Activated gamma-delta T cell treated with anti-CD3 and anti-CD28 coated beads, Interleukin-2, amount 50 U/mL, for 16 hours (primary cell): Measurements from ENCODE around the gene RASSF6.
"Not testable (repeated sequence)": the region's sequence is repeated elsewhere in the genome, so short reads cannot be mapped to it uniquely, and the experiment has no call there.

Experiments used
- DNase-seq: peaks from one replicate; pipeline ENCODE4 v3.0.0-alpha.2; 2020; ENCODE audit warnings: low read depth

RASSF6 gene, protein sequence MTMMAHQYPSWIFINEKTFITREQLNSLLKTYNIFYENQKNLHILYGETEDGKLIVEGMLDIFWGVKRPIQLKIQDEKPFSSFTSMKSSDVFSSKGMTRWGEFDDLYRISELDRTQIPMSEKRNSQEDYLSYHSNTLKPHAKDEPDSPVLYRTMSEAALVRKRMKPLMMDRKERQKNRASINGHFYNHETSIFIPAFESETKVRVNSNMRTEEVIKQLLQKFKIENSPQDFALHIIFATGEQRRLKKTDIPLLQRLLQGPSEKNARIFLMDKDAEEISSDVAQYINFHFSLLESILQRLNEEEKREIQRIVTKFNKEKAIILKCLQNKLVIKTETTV

GRCh38 chr4:73620115-73620792 is at the start of gene RASSF6:
TSS of gene RASSF6 (minus strand) at chr4:73620436. CDS start at chr4:73611795, 8,641 bp downstream.
- no peak for DNase-seq

GRCh38 chr4:73669410-73670183 is 49.4 kb upstream of the RASSF6 start:
- no peak for DNase-seq

GRCh38 chr4:73668782-73669201 is 48.6 kb upstream of the RASSF6 start:
- DNase-seq: no peak

- not testable (repeated sequence) for DNase-seq
These were observed 45.7 kb upstream of the RASSF6 start for GRCh38 chr4:73665924-73666323.

DNA sequence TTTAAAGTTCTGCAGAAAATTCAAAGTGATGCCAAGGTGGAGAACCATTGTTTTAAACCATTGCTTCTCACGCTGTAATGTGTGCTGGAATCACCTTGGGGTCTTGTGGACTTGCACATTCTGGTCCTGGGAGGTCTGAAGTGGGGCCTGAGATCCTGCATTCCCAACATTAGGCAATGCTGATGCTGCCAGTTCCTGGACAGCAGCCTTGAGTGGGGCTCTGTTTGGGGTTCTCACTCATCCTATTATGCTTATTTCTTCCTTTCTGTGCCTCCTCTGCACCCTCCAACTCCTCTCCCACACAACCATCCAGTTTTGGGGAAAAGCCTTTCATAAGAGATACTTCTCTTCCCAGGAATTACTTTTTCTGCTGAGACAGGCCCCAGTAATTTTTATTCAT is 44.2 kb upstream of the RASSF6 start:
- no peak for DNase-seq

GRCh38 chr4:73663576-73663975 is 43.3 kb upstream of the RASSF6 start:
- DNase-seq: no peak

DNA sequence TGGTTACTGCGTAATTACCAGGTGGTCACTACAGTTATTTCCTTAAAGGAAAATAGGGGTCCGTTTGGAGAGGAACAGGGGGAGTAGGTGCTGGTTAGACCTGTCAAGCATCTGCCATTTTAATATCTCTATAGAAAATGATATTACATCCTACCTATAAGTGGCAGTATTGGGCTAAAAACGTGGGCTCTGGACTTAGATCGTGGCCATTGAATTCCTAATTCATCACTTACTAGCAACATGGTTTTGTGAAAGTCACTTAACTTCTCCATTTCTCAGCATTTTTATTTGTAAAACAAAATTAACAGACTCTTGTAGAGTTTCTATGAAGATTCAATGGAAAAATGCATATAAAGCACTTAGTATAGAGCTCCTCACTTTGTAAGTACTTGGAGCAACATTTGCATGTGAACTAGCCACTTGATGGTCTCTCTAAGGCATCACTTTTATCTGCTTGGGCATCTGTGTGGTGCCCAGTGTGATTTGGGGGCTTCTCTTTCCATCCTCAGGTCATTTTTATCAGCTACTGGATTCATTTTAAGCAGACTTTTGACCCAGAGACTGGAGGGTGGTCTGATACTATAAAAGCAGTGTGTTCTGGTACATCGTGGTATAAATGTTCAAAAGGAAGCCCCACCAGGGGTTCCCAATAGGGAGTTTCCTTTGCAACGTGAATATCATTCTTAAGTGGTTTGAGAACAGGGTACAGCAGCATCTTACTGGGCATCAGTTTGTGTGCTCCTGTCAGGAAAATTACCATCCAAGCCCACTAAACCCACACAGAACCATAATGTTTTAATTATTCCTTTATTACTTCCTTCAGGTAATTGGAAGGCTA is 42.7 kb upstream of the RASSF6 start:
- DNase-seq: no peak

GRCh38 chr4:73661646-73662119 is 41.4 kb upstream of the RASSF6 start:
- no peak for DNase-seq

DNA sequence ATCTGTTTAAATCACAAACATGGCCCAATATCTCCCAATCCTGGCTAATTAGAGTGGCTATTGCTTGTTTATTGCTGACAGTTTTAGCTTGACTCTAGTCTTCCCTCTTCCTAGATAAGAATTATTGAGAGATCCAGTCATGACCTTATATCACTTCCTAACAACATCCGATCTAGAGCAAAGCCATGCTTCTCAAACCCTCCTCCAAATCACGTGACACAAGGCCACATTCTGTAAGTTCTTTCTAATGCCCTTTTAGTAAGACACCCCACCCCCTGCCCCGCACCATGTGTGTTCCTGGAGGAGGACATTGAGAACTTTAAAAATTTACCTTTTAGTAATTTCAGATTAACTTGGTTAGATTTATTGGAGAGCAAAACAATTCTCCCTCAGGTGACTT is 40.6 kb upstream of the RASSF6 start:
- DNase-seq: no peak

DNA sequence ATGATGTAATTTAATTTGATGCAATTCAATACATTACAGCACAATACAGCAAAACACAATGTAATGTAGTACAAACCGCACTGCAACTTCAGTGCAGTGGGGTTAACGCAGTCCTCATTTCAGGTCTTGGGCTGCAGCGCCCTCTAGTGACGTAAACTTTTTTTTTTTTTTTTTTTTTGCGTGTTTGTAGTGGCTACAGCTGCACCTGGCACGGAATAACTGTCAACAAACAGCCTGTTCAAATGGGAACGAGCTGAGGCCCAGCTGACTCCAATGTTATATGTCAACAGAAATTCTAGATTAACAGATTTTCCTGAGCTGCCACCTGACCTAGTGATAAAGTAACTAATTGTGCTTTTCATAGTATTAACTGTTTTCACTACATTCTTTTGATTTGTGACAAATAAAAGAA is 33.5 kb upstream of the RASSF6 start:
- DNase-seq: no peak

GRCh38 chr4:73650250-73650649 is 30.0 kb upstream of the RASSF6 start:
- DNase-seq: no peak

- DNase-seq: no peak
These were observed 28.2 kb upstream of the RASSF6 start for GRCh38 chr4:73648478-73648877.

GRCh38 chr4:73646117-73646516 is 25.9 kb upstream of the RASSF6 start:
- no peak for DNase-seq

- DNase-seq: no peak
These were observed 11.5 kb upstream of the RASSF6 start for GRCh38 chr4:73631565-73632226.

DNA sequence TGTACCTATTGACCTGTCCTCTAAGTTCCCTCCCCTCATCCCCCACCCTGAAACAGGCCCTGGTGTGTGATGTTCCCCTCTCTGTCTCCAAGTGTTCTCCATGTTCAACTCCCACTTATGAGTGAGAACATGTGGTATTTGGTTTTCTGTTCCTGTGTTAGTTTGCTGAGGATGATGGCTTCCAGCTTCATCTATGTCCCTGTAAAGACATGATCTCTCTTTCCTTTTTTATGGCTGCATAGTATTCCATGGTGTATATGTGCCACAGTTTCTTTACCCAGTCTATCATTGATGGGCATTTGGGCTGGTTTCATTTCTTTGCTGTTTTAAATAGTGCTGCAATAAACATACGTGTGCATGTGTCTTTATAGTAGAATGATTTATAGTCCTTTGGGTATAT is 8.6 kb upstream of the RASSF6 start:
- DNase-seq: not testable (repeated sequence)

DNA sequence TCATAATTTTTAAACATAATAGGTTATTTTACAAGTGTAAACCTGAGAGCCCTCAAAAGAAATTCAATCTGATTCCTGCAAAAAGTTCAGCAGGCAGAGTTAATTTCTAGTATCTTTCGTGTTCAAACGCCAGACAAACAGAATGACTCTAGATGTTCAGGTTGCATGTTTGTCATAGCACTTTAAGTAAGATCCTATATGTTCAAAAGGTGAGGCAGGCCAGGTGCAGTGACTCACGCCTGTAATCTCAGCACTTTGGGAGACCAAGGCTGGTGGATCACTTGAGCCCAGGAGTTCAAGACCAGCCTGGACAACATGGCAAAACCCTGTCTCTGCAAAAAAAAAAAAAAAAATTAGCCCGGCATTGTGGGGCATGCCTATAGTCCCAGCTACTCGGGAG is 1.1 kb upstream of the RASSF6 start:
- no peak for DNase-seq

DNA sequence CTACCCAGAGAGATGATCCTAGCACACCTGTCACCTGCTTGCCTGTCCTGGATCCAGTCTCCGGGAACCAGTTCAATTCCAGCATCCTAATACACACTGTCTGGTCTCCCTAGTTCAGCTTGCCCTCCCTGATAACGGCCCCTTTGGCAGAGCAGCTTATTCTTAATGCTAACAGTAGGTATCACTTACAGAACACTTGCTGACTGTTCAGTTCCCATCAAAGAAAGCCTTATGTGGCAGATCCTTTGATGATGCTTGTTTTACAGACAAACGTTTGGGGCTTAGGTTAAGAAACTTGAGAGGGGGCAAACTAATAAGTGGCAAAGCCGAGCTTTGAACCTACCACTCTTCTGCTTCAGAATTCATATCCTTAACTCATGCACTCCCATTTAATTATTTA is 890 bp downstream of the RASSF6 start:
- no peak for DNase-seq

GRCh38 chr4:73617256-73617655 is 3.0 kb downstream of the RASSF6 start:
- no peak for DNase-seq

- DNase-seq: no peak
These were observed 4.6 kb downstream of the RASSF6 start for GRCh38 chr4:73615613-73616012.

- DNase-seq: no peak
These were observed 5.8 kb downstream of the RASSF6 start for GRCh38 chr4:73614311-73614867.

GRCh38 chr4:73613130-73613529 is 7.1 kb downstream of the RASSF6 start:
- DNase-seq: no peak
